Upper lobe of right lung (tissue), 1 donor: ENCODE data around the gene PLCB2. TPM values are rescaled to one million over a fixed set of nuclear protein-coding genes. Genes with fewer than 3 reads are reported as not detected.

Experiments used
- ATAC-seq: fragments of 200-7000 bp; cut with Tn5 transposase; one replicate; pipeline ENCODE4 v1.9.1; 2020; ENCODE audit warnings: mild to moderate bottlenecking, moderate library complexity
- DNase-seq: peaks from one replicate; pipeline ENCODE4 v3.0.0-alpha.2; 2020
- H3K27ac ChIP-seq: fragments of 200-600 bp; one replicate; pipeline ENCODE4 v1.8.0; 2022
- H3K27me3 ChIP-seq: fragments of 200-600 bp; one replicate; pipeline ENCODE4 v1.8.0; 2022; ENCODE audit warnings: mild to moderate bottlenecking
- H3K36me3 ChIP-seq: fragments of 200-600 bp; one replicate; pipeline ENCODE4 v1.8.0; 2022
- H3K4me1 ChIP-seq: fragments of 200-600 bp; one replicate; pipeline ENCODE4 v1.8.0; 2022
- H3K4me3 ChIP-seq: fragments of 200-600 bp; one replicate; pipeline ENCODE4 v1.8.0; 2022; ENCODE audit warnings: mild to moderate bottlenecking
- H3K9me3 ChIP-seq: fragments of 200-600 bp; one replicate; pipeline ENCODE4 v1.8.0; 2022
- intact Hi-C: fragments of 100-400 bp; cut with DNase I; formaldehyde crosslinking; loops from one replicate; pipeline ENCODE4 v1.11.0; 2022
- total RNA-seq: library from RNA; stranded (reverse); fragmentation: NEBNext Ultra II Directional; extraction: Animal tissue kit (Norgen Biotek cat#: 25700); gene quantifications from one replicate; pipeline ENCODE4 v1.2.1, GENCODE V29; 2021
- TF ChIP-seq, protein P1 (sequence below): fragments of 200-600 bp; IDR thresholded peaks from one replicate; pipeline ENCODE4 v1.8.0; 2022; ENCODE audit warnings: antibody characterized with exemption
- donor health status: DM: no; HTN: yes; CAD: no; lungs with severe emphysema.

The PLCB2 gene
- total RNA-seq, 1 donor from 2014 or later, result 61.2 TPM

DNA sequence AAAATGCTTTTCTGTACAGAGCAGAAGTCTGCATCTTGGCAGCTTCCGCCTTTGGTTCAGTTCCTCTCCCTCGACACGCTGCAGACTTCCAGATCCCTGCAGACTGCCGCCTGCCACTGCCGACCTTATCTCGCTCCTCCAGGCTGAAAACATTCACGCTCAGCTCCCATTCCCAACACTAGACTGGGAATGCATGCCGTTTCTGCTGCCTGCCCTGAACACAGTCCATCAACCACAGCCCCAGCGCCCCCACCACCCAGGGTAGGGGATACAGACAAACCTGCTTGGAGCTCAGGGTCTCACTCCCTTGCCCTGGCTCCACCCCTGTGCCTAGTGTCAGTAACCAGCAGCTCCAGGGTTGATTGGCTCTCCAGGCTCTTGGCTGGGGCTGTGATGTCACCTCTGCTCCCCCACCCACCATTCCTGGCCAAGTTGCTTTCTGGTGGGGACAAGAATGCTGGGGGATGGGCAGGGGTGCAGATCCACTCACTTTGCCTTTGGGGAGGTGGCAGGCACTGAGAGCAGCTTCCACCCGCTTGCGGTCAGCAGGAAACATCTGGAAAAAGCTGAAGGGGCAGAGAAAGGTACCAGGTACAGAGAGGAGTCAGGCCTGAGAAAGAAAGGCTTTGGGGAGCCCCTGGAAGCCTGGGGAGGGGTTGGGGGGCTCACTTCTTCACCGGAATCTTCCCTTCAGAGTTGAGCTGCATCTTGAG lies 6.1 kb downstream of the PLCB2 start:
- H3K27ac ChIP-seq, result no peak overlapping the region
- no peak overlapping the region for H3K4me3 ChIP-seq
- intact Hi-C loops, result no loop called here
- DNase-seq (no peak), ATAC-seq (no peak)
- no peaks in the 10 kb centered on the region for H3K27me3 ChIP-seq
- peaks cover 5% of the 10 kb centered on the region for H3K4me1 ChIP-seq
- H3K36me3 ChIP-seq, result peaks cover 9% of the 10 kb centered on the region
- H3K9me3 ChIP-seq, result no peaks in the 10 kb centered on the region
- TF ChIP-seq, protein P1, sequence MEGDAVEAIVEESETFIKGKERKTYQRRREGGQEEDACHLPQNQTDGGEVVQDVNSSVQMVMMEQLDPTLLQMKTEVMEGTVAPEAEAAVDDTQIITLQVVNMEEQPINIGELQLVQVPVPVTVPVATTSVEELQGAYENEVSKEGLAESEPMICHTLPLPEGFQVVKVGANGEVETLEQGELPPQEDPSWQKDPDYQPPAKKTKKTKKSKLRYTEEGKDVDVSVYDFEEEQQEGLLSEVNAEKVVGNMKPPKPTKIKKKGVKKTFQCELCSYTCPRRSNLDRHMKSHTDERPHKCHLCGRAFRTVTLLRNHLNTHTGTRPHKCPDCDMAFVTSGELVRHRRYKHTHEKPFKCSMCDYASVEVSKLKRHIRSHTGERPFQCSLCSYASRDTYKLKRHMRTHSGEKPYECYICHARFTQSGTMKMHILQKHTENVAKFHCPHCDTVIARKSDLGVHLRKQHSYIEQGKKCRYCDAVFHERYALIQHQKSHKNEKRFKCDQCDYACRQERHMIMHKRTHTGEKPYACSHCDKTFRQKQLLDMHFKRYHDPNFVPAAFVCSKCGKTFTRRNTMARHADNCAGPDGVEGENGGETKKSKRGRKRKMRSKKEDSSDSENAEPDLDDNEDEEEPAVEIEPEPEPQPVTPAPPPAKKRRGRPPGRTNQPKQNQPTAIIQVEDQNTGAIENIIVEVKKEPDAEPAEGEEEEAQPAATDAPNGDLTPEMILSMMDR, result no peak

DNA sequence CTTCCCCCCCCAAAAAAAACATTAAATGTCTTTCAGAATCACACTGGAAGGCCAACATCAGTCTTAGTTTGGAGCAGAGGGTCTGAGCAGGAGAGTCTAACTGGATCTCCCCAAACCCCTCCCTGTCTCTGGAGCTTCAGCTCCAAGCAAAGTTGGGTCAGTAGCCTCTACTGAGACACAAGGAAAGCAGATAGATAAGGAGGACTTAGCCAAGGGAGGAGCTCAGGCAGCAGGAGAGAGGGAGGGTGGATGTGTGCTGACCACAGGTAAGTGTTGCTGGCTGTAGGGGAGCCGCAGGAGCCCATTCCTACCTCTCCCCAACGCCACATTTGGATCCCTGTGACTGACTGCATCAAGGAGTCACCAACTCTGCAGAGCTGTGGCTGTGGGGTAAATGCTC lies 7.0 kb downstream of the PLCB2 start:
- Histone ChIP-seq H3K9me3 (no peaks in the 10 kb centered on the region), H3K36me3 (peaks cover 9% of the 10 kb centered on the region), H3K4me3 (no peak overlapping the region), H3K27me3 (no peaks in the 10 kb centered on the region), H3K27ac (no peak overlapping the region), H3K4me1 (peaks cover 1% of the 10 kb centered on the region)
- ATAC-seq, result no peak
- TF ChIP-seq, protein P1, result no peak
- intact Hi-C loops, result no loop called here
- DNase-seq, result no peak

DNA sequence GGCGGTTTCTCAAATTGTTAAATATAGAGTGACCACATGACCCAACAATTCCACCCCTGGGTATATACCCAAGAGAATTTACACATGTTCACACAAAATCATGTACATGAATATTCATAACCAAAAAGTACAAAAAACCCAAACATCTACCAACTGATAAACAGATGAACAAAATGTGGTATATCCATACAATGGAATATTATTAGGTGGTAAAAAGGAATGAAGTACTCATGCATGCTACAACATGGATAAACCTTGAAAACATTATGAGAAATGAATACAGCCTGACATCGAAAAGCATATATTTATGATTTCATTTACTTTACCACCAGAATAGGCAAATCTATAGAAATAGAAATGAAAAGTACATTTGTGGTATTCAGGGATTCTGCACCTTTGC lies 7.4 kb downstream of the PLCB2 start:
- DNase-seq (no peak), ATAC-seq (no peak)
- Histone ChIP-seq H3K27ac (no peak overlapping the region), H3K9me3 (no peaks in the 10 kb centered on the region), H3K4me3 (no peak overlapping the region), H3K27me3 (no peaks in the 10 kb centered on the region), H3K4me1 (no peaks in the 10 kb centered on the region), H3K36me3 (peaks cover 9% of the 10 kb centered on the region)
- intact Hi-C loops, result no loop called here
- TF ChIP-seq, protein P1, result no peak

DNA sequence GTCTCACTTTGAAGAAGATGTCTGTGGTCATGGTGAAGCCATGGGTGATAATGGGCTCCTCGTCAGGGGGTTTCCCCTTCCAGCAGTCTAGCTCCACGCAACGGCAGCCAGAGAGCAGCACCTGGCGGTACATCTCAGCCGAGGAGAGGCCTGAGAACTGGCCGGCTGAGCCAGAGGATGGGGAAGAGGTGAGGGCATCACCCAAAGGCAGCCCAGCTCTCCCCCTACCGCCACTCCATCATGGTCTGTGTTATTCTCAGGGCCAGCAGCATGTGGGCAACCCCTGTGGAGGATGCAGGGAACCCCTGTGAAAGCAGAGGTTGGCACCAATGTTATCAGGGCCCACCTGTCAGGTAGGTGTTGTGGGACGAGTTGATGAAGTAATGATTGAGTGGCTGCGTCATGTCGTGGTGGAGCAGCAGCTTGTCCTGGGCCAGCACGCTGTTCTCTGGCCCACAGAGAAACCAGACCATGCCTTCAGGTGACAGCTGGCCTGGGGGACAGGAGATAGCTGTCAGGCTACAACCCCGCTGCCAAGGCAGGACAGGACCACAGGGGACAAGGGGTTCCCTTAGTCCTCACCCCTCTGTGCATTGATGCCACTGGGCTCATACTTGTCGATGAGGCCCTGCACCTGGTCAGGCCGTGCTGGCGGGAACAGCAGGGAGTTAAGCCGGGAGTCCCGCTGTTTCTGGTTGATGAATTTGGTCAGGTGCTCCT lies 9.4 kb downstream of the PLCB2 start:
- H3K36me3 ChIP-seq, result peaks cover 9% of the 10 kb centered on the region
- DNase-seq (no peak), ATAC-seq (no peak)
- no peak overlapping the region for H3K4me3 ChIP-seq
- intact Hi-C loops, result no loop called here
- TF ChIP-seq, protein P1, result no peak
- H3K4me1 ChIP-seq, result no peaks in the 10 kb centered on the region
- no peaks in the 10 kb centered on the region for H3K9me3 ChIP-seq
- H3K27ac ChIP-seq, result no peak overlapping the region
- no peaks in the 10 kb centered on the region for H3K27me3 ChIP-seq

- no peaks in the 10 kb centered on the region for H3K27me3 ChIP-seq
- DNase-seq (no peak), ATAC-seq (no peak)
- H3K9me3 ChIP-seq, result no peaks in the 10 kb centered on the region
- no peak overlapping the region for H3K27ac ChIP-seq
- intact Hi-C loops, result no loop called here
- TF ChIP-seq, protein P1, result no peak
- H3K4me3 ChIP-seq, result no peak overlapping the region
- peaks cover 9% of the 10 kb centered on the region for H3K36me3 ChIP-seq
- H3K4me1 ChIP-seq, result no peaks in the 10 kb centered on the region
Observed at GRCh38 chr15:40297356-40297755, 10.4 kb downstream of the PLCB2 start.
